Measurements from ENCODE around the gene GBP6.

DNA sequence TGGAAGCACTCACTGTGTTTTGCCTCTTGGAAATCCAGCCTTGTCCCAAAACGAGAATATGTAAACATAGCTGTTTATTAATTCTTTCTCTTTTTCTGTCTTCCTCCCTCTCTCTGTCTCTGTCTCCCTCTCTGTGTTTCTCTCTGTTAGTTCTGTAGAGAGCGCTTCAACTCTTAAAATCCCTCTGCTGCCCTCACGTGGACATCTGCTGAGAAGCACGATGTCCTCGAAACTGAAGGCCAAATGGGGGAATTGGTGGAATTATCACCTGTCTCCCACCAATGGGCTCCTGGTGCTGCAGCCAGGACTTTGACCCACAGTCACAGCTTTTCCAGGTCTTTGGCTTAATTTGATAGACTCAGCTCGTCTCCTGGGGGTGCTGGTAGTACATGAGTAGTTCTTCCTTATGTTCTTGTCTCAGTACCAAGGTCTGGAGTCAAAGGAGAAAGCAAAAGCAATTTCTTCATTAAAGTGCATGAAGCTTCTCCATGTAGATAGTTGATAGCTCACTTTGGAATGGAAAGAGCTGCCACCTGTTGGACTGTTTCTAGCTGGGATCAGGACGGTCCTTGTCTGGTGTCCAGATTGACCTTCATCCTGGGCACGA, 5.5 kb upstream of the GBP6 start:
- TF ChIP-seq CREB1 (CRISPR knock-in tag; IDR thresholded peaks at IDR 0.05) (no peak), ZNF232 (CRISPR knock-in tag; IDR thresholded peaks at IDR 0.05) (no peak), ATF1 (CRISPR knock-in tag; IDR thresholded peaks at IDR 0.05) (no peak), ZNF138 (CRISPR knock-in tag; conservative IDR thresholded peaks at IDR 0.05) (no peak), TEAD4 (CRISPR knock-in tag; IDR thresholded peaks at IDR 0.05) (no peak), ZNF317 (CRISPR knock-in tag; IDR thresholded peaks at IDR 0.05; ENCODE audit: borderline replicate concordance, low read depth) (no peak), ZNF671 (CRISPR knock-in tag; IDR thresholded peaks at IDR 0.05) (no peak)
- TF ChIP-seq, protein P1, sequence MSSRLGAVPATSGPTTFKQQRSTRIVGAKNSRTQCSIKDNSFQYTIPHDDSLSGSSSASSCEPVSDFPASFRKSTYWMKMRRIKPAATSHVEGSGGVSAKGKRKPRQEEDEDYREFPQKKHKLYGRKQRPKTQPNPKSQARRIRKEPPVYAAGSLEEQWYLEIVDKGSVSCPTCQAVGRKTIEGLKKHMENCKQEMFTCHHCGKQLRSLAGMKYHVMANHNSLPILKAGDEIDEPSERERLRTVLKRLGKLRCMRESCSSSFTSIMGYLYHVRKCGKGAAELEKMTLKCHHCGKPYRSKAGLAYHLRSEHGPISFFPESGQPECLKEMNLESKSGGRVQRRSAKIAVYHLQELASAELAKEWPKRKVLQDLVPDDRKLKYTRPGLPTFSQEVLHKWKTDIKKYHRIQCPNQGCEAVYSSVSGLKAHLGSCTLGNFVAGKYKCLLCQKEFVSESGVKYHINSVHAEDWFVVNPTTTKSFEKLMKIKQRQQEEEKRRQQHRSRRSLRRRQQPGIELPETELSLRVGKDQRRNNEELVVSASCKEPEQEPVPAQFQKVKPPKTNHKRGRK (CRISPR knock-in tag; IDR thresholded peaks at IDR 0.05; ENCODE audit: borderline replicate concordance): no peak
- TF ChIP-seq, protein P2, sequence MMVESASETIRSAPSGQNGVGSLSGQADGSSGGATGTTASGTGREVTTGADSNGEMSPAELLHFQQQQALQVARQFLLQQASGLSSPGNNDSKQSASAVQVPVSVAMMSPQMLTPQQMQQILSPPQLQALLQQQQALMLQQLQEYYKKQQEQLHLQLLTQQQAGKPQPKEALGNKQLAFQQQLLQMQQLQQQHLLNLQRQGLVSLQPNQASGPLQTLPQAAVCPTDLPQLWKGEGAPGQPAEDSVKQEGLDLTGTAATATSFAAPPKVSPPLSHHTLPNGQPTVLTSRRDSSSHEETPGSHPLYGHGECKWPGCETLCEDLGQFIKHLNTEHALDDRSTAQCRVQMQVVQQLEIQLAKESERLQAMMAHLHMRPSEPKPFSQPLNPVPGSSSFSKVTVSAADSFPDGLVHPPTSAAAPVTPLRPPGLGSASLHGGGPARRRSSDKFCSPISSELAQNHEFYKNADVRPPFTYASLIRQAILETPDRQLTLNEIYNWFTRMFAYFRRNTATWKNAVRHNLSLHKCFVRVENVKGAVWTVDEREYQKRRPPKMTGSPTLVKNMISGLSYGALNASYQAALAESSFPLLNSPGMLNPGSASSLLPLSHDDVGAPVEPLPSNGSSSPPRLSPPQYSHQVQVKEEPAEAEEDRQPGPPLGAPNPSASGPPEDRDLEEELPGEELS (CRISPR knock-in tag; IDR thresholded peaks at IDR 0.05): no peak
- TF ChIP-seq, protein P3, sequence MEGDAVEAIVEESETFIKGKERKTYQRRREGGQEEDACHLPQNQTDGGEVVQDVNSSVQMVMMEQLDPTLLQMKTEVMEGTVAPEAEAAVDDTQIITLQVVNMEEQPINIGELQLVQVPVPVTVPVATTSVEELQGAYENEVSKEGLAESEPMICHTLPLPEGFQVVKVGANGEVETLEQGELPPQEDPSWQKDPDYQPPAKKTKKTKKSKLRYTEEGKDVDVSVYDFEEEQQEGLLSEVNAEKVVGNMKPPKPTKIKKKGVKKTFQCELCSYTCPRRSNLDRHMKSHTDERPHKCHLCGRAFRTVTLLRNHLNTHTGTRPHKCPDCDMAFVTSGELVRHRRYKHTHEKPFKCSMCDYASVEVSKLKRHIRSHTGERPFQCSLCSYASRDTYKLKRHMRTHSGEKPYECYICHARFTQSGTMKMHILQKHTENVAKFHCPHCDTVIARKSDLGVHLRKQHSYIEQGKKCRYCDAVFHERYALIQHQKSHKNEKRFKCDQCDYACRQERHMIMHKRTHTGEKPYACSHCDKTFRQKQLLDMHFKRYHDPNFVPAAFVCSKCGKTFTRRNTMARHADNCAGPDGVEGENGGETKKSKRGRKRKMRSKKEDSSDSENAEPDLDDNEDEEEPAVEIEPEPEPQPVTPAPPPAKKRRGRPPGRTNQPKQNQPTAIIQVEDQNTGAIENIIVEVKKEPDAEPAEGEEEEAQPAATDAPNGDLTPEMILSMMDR (IDR thresholded peaks at IDR 0.05): peak; percentile 53
- TF ChIP-seq, protein P4, sequence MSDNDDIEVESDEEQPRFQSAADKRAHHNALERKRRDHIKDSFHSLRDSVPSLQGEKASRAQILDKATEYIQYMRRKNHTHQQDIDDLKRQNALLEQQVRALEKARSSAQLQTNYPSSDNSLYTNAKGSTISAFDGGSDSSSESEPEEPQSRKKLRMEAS (CRISPR knock-in tag; IDR thresholded peaks at IDR 0.05): no peak
- TF ChIP-seq, protein P5, sequence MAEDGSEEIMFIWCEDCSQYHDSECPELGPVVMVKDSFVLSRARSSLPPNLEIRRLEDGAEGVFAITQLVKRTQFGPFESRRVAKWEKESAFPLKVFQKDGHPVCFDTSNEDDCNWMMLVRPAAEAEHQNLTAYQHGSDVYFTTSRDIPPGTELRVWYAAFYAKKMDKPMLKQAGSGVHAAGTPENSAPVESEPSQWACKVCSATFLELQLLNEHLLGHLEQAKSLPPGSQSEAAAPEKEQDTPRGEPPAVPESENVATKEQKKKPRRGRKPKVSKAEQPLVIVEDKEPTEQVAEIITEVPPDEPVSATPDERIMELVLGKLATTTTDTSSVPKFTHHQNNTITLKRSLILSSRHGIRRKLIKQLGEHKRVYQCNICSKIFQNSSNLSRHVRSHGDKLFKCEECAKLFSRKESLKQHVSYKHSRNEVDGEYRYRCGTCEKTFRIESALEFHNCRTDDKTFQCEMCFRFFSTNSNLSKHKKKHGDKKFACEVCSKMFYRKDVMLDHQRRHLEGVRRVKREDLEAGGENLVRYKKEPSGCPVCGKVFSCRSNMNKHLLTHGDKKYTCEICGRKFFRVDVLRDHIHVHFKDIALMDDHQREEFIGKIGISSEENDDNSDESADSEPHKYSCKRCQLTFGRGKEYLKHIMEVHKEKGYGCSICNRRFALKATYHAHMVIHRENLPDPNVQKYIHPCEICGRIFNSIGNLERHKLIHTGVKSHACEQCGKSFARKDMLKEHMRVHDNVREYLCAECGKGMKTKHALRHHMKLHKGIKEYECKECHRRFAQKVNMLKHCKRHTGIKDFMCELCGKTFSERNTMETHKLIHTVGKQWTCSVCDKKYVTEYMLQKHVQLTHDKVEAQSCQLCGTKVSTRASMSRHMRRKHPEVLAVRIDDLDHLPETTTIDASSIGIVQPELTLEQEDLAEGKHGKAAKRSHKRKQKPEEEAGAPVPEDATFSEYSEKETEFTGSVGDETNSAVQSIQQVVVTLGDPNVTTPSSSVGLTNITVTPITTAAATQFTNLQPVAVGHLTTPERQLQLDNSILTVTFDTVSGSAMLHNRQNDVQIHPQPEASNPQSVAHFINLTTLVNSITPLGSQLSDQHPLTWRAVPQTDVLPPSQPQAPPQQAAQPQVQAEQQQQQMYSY (CRISPR knock-in tag; IDR thresholded peaks at IDR 0.05): no peak
